Stimulated activated naive CD4-positive, alpha-beta T cell treated with Interleukin-2 at 50 U/mL for 16 hours (primary cell): ENCODE measurements around the gene NALCN.

Experiments
- DNase-seq: peaks from one replicate; lab custom pipeline; 2025; lab: John Stamatoyannopoulos, UW

Gene NALCN

DNA sequence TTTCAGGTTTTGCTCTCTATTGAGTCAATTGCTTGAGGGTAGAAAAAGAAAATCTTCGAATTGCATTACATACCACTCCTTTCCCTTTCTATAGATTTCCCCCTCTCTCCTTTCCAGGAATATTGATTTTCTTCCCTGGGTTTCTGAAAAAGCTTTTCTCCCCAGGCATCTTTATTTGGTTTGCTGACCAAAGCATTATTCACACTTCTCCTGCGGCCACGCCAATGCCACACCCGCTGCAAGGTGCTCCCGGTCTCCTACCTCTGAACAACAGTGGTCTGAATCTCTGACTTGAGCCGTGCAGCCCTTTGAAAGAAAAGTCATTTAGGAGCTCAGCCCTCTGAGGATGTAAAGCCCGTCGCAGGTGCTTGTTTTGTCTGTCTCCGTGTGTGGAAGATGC is 390.8 kb downstream of the NALCN start:
- no peak for DNase-seq

GRCh38 chr13:101019126-101019525 is 397.2 kb downstream of the NALCN start:
- DNase-seq, result no peak

- DNase-seq, result no peak
Measured at GRCh38 chr13:101018720-101019119, 397.6 kb downstream of the NALCN start.

GRCh38 chr13:101017123-101017872 is 399.0 kb downstream of the NALCN start:
- no peak for DNase-seq

DNA sequence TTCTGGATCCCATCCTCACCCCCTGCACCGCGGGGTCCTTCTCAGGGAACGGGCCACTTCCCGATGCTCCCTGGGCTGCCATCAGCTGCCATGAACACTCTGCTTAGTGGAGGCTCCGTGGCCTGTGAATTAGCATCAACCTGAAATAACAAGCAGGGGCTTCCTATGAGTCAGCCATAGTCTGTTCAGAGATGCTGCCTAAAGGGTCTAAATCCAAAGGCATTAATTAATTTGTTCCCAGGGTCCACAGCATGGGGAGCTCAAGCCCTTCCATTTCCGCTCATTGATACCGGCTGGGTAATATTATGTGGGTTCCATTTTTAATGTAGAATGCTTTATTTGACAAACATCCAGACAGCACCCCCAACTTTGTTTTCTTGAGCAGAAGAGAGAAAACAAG is 399.8 kb downstream of the NALCN start:
- DNase-seq, result no peak

DNA sequence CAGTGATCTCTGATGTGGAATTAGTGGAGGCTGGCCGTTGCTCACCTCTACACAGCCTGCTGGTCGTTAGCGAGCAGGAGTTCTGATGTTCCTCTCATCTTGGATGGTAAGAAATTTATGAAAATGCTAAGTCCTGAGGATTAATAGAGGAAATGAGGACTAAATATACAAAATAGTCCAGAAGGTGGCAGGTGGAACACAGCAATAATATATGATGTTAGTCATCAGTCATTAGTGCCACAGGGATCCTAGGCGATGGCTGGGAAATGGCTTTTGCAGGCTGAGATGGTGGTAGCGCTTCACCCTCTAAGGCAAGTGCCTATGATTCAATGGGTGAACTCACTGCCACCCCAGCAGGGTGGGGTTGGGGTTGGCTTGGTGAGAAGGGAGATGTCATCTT is 403.1 kb downstream of the NALCN start:
- no peak for DNase-seq

GRCh38 chr13:101010100-101010499 is 406.2 kb downstream of the NALCN start:
- DNase-seq, result no peak

DNA sequence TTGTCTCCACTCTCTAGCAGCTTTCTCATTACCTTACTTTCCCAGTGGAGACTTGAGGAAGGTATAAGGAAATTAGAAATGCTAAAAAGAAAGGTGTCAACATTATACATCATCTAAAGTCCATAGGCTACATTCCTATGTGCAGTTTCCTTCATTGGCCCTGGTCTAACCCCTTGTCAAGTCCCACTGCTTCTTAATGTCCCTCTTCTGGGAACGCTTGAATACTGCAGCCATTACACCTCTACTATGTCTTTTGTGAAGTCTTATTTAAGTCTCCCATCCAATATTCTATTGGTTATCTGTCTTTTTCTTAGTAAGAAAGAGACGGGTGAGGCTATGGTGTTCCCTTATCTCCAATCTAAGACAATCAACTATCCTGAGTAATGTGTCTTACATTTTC is 409.1 kb downstream of the NALCN start:
- no peak for DNase-seq
